T-cell (primary cell): ENCODE measurements around the gene CAMK2D. TPM values are rescaled to one million over a fixed set of nuclear protein-coding genes. Genes with fewer than 3 reads are reported as not detected.

Experiments
- ATAC-seq, 4 experiments: fragments of 200-7000 bp in 3 of 4; fragments of 150-1000 bp in 1 of 4; cut with Tn5 transposase; replicated peaks in 1 of 4; 1 replicate in 3 of 4; 2 replicates in 1 of 4; pipeline ENCODE4 v1.10.0; 2021; ENCODE audit warnings: moderate library complexity in 3 of 4, mild to moderate bottlenecking in 2 of 4, moderate number of reproducible peaks in 1 of 4
- CTCF ChIA-PET, 2 donors: fragments of 300-600 bp; sonication (Branson Sonifier 250); formaldehyde crosslinking; loops; one replicate each; lab custom pipeline; 2022; ENCODE audit warnings: antibody characterized with exemption in 2 of 2; lab: Charles Lee
- POLR2A ChIA-PET, 2 donors: fragments of 300-600 bp; sonication (Branson Sonifier 250); formaldehyde crosslinking; loops; one replicate each; lab custom pipeline; 2022; ENCODE audit warnings: antibody characterized with exemption in 2 of 2; lab: Charles Lee
- DNase-seq, 35 experiments: peaks; one replicate each; pipeline versions ENCODE4 v3.0.0 to v3.0.0-alpha.2; 2013 to 2023
- H3K27ac ChIP-seq: one replicate; pipeline ENCODE4 v1.5.1; 2013; ENCODE audit warnings: low read length
- H3K27me3 ChIP-seq, 2 experiments: replicated peaks in 1 of 2; 1 replicate in 1 of 2; 2 replicates in 1 of 2; pipeline versions ENCODE4 v1.6.1 to v1.7.0; 2013; ENCODE audit warnings: low read length in 1 of 2, mixed read lengths in 1 of 2; ENCODE audit not compliant: control insufficient read depth in 2 of 2, insufficient read depth in 2 of 2; ENCODE audit errors: extremely low read depth in 1 of 2
- H3K36me3 ChIP-seq, 2 donors: 1 replicate in 1 of 2; 2 replicates in 1 of 2; pipeline versions ENCODE4 v1.6.1 to v1.7.0; 2013; ENCODE audit warnings: low read length in 1 of 2; ENCODE audit not compliant: control insufficient read depth in 2 of 2, insufficient read depth in 1 of 2; ENCODE audit errors: extremely low read depth in 1 of 2
- H3K4me1 ChIP-seq, 2 experiments: 1 replicate in 1 of 2; 2 replicates in 1 of 2; pipeline versions ENCODE4 v1.6.1 to v1.7.0; 2013; ENCODE audit warnings: low read length in 2 of 2, mixed read lengths in 1 of 2; ENCODE audit not compliant: insufficient read depth in 2 of 2, control insufficient read depth in 1 of 2; ENCODE audit errors: extremely low read depth in 1 of 2
- H3K4me3 ChIP-seq, 2 donors: 1 replicate in 1 of 2; 2 replicates in 1 of 2; pipeline versions ENCODE4 v1.5.1 to v1.7.0; 2013; ENCODE audit warnings: mild to moderate bottlenecking in 2 of 2, low read length in 1 of 2, moderate library complexity in 1 of 2; ENCODE audit not compliant: control insufficient read depth in 1 of 2; ENCODE audit errors: extremely low read depth in 1 of 2
- H3K9me3 ChIP-seq: 2 replicates; pipeline ENCODE4 v1.7.0; 2013
- H3K27ac Mint-ChIP-seq, 2 donors: one replicate each; pipeline ENCODE4 v1.8.0; 2020 to 2021; ENCODE audit warnings: mild to moderate bottlenecking in 2 of 2, mixed read lengths in 2 of 2
- H3K27me3 Mint-ChIP-seq, 2 donors: one replicate each; pipeline ENCODE4 v1.8.0; 2021 to 2022; ENCODE audit warnings: mixed read lengths in 2 of 2
- H3K36me3 Mint-ChIP-seq: one replicate; pipeline ENCODE4 v1.8.0; 2021; ENCODE audit warnings: mixed read lengths
- H3K4me1 Mint-ChIP-seq, 3 donors: one replicate each; pipeline ENCODE4 v1.8.0; 2020 to 2022; ENCODE audit warnings: mixed read lengths in 3 of 3, mild to moderate bottlenecking in 1 of 3
- H3K4me3 Mint-ChIP-seq, 3 donors: one replicate each; pipeline ENCODE4 v1.8.0; 2020 to 2022; ENCODE audit warnings: mild to moderate bottlenecking in 3 of 3, mixed read lengths in 3 of 3, moderate library complexity in 3 of 3
- H3K9me3 Mint-ChIP-seq, 3 donors: one replicate each; pipeline ENCODE4 v1.8.0; 2020 to 2022; ENCODE audit warnings: mixed read lengths in 3 of 3
- WGBS: methylation state at CpG from one replicate; pipeline ENCODE4 v1.1.5; 2013; ENCODE audit warnings: missing lambda C conversion rate; ENCODE audit not compliant: insufficient coverage; 5-methylcytosine and 5-hydroxymethylcytosine counted together
- total RNA-seq, 35 experiments: library from RNA in 6 of 35; stranded (reverse) in 6 of 35; fragments of 120-200 nt in 1 of 35; gene quantifications; one replicate each; pipeline versions ENCODE4 v1.2.1 to v1.2.4 and lab custom pipeline; 2013 to 2026

CAMK2D gene
- total RNA-seq, 5 donors from 2014 or later (not counting 1 experiment from before 2014, with no cell fraction given), result 30.9 to 36.2 (median 35.4) TPM

GRCh38 chr4:113628711-113629110 is 132.8 kb downstream of the CAMK2D start:
- peaks cover 26 to 45% (median 34%) of the 10 kb centered on the region in 3 donors for H3K4me1 Mint-ChIP-seq
- no peak overlapping the region for H3K4me3 ChIP-seq
- no peaks in the 10 kb centered on the region for H3K9me3 ChIP-seq
- DNase-seq (no peak), ATAC-seq (no peak)
- peaks cover 0 to 3% of the 10 kb centered on the region in 2 donors for H3K36me3 ChIP-seq
- H3K27ac ChIP-seq, result no peak overlapping the region
- POLR2A ChIA-PET, result no interaction called here
- H3K4me1 ChIP-seq, result no peaks in the 10 kb centered on the region
- CTCF ChIA-PET, result interaction anchor here in 1 of 2 donors (0.7 to 1.7 kb wide), 3 partner anchors 34 to 81 kb away, joined by 3 to 4 read pairs (median 4); no protein-coding TSS in a partner anchor
- no CpG with 5 or more reads among the region's 1 CpG for WGBS
- H3K9me3 Mint-ChIP-seq, result no peaks in the 10 kb centered on the region
- H3K36me3 Mint-ChIP-seq, result peaks cover 22% of the 10 kb centered on the region
- H3K27me3 ChIP-seq, result no peaks in the 10 kb centered on the region
- H3K4me3 Mint-ChIP-seq, result no peak overlapping the region
- H3K27ac Mint-ChIP-seq, result no peak overlapping the region
- H3K27me3 Mint-ChIP-seq, result no peaks in the 10 kb centered on the region

- Histone ChIP-seq H3K4me1 (no peaks in the 10 kb centered on the region), H3K4me3 (no peak overlapping the region), H3K9me3 (no peaks in the 10 kb centered on the region), H3K27ac (no peak overlapping the region), H3K36me3 (peaks cover 0 to 3% of the 10 kb centered on the region in 2 donors), H3K27me3 (no peaks in the 10 kb centered on the region)
- no peak for DNase-seq
- Mint-ChIP-seq H3K27me3 (no peaks in the 10 kb centered on the region), H3K4me1 (peaks cover 27 to 41% (median 31%) of the 10 kb centered on the region in 3 donors), H3K4me3 (no peak overlapping the region), H3K9me3 (no peaks in the 10 kb centered on the region), H3K27ac (no peak overlapping the region), H3K36me3 (peaks cover 24% of the 10 kb centered on the region)
- no peak for ATAC-seq
- ChIA-PET POLR2A (interaction anchor here in 1 of 2 donors (0.6 kb wide), 1 partner anchor 158 kb away, joined by 3 read pairs; no protein-coding TSS in a partner anchor), CTCF (no interaction called here)
Measured at GRCh38 chr4:113627321-113627720, 134.2 kb downstream of the CAMK2D start.

- CTCF ChIA-PET, result no interaction called here
- DNase-seq, result no peak
- H3K4me1 Mint-ChIP-seq, result peaks cover 25 to 44% (median 34%) of the 10 kb centered on the region in 3 donors
Measured at GRCh38 chr4:113625902-113626301, 135.6 kb downstream of the CAMK2D start.

GRCh38 chr4:113623274-113623894 is 138.2 kb downstream of the CAMK2D start:
- Histone ChIP-seq H3K9me3 (no peaks in the 10 kb centered on the region), H3K36me3 (peaks cover 0 to 3% of the 10 kb centered on the region in 2 donors), H3K4me3 (no peak overlapping the region), H3K27ac (no peak overlapping the region), H3K4me1 (no peaks in the 10 kb centered on the region), H3K27me3 (no peaks in the 10 kb centered on the region)
- ATAC-seq, result no peak
- Mint-ChIP-seq H3K27me3 (no peaks in the 10 kb centered on the region), H3K27ac (no peak overlapping the region), H3K9me3 (no peaks in the 10 kb centered on the region), H3K4me3 (no peak overlapping the region), H3K36me3 (peaks cover 35% of the 10 kb centered on the region), H3K4me1 (peaks cover 12 to 29% (median 29%) of the 10 kb centered on the region in 3 donors)
- POLR2A ChIA-PET, result no interaction called here
- CTCF ChIA-PET, result no interaction called here
- DNase-seq, result no peak

More at GRCh38 chr4:113625902-113626301, 135.6 kb downstream of the CAMK2D start:
- Mint-ChIP-seq H3K27ac (no peak overlapping the region), H3K4me3 (no peak overlapping the region), H3K27me3 (no peaks in the 10 kb centered on the region), H3K9me3 (no peaks in the 10 kb centered on the region), H3K36me3 (peaks cover 34% of the 10 kb centered on the region)
- no peaks in the 10 kb centered on the region for H3K27me3 ChIP-seq
- H3K36me3 ChIP-seq, result peaks cover 0 to 3% of the 10 kb centered on the region in 2 donors
- no CpG with 5 or more reads among the region's 2 CpGs for WGBS
- ATAC-seq, result no peak
- no peaks in the 10 kb centered on the region for H3K9me3 ChIP-seq
- no peak overlapping the region for H3K27ac ChIP-seq
- POLR2A ChIA-PET, result interaction anchor here in 1 of 2 donors (1.0 kb wide), 1 partner anchor 41 kb away, joined by 3 read pairs; no protein-coding TSS in a partner anchor
- no peaks in the 10 kb centered on the region for H3K4me1 ChIP-seq
- H3K4me3 ChIP-seq, result no peak overlapping the region

- Mint-ChIP-seq H3K27me3 (no peaks in the 10 kb centered on the region), H3K9me3 (no peaks in the 10 kb centered on the region), H3K4me1 (peaks cover 14 to 37% (median 31%) of the 10 kb centered on the region in 3 donors), H3K36me3 (peaks cover 34% of the 10 kb centered on the region), H3K4me3 (no peak overlapping the region), H3K27ac (no peak overlapping the region)
- no peak for ATAC-seq
- Histone ChIP-seq H3K4me3 (no peak overlapping the region), H3K27ac (no peak overlapping the region), H3K9me3 (no peaks in the 10 kb centered on the region), H3K36me3 (peaks cover 0 to 3% of the 10 kb centered on the region in 2 donors), H3K4me1 (peaks cover 0 to 5% of the 10 kb centered on the region in 2 experiments), H3K27me3 (no peaks in the 10 kb centered on the region)
- no CpG with 5 or more reads among the region's 2 CpGs for WGBS
- no peak for DNase-seq
- ChIA-PET POLR2A (no interaction called here), CTCF (no interaction called here)
Measured at GRCh38 chr4:113621633-113622032, 139.9 kb downstream of the CAMK2D start.

GRCh38 chr4:113620032-113620431 is 141.5 kb downstream of the CAMK2D start:
- no peak overlapping the region for H3K4me3 Mint-ChIP-seq
- DNase-seq, result no peak
- H3K36me3 Mint-ChIP-seq, result peaks cover 19% of the 10 kb centered on the region
- H3K27ac Mint-ChIP-seq, result no peak overlapping the region
- WGBS, result no CpG with 5 or more reads among the region's 2 CpGs
- peaks cover 13 to 26% (median 25%) of the 10 kb centered on the region in 3 donors for H3K4me1 Mint-ChIP-seq
- ChIA-PET CTCF (interaction anchor here in 1 of 2 donors (0.7 kb wide), 2 partner anchors 227 to 1575 kb away, joined by 3 read pairs; no protein-coding TSS in a partner anchor), POLR2A (no interaction called here)
- no peaks in the 10 kb centered on the region for H3K9me3 ChIP-seq
- H3K27ac ChIP-seq, result no peak overlapping the region
- H3K36me3 ChIP-seq, result no peaks in the 10 kb centered on the region
- no peak for ATAC-seq
- no peak overlapping the region for H3K4me3 ChIP-seq
- H3K4me1 ChIP-seq, result peaks cover 0 to 5% of the 10 kb centered on the region in 2 experiments
- H3K9me3 Mint-ChIP-seq, result no peaks in the 10 kb centered on the region
- H3K27me3 ChIP-seq, result no peaks in the 10 kb centered on the region
- no peaks in the 10 kb centered on the region for H3K27me3 Mint-ChIP-seq
